SU-DHL-6 (cell line): ENCODE results near the gene TMEM164.

Experiments
- EZH2phosphoT487 ChIP-seq: fragments of 200-600 bp; sonication (generic), shearing (Covaris generic); conservative IDR thresholded peaks from 2 replicates; pipeline ENCODE4 v1.6.1; 2018; ENCODE audit warnings: mild to moderate bottlenecking, antibody characterized with exemption, low read length, moderate library complexity, mixed read lengths
- TF ChIP-seq, protein P1 (sequence below): fragments of 200-600 bp; sonication (generic); IDR thresholded peaks from one replicate; pipeline ENCODE4 v1.5.1; 2017; ENCODE audit warnings: antibody characterized with exemption, mild to moderate bottlenecking, low read length, moderate library complexity; ENCODE audit not compliant: insufficient read depth, poor library complexity, severe bottlenecking

DNA sequence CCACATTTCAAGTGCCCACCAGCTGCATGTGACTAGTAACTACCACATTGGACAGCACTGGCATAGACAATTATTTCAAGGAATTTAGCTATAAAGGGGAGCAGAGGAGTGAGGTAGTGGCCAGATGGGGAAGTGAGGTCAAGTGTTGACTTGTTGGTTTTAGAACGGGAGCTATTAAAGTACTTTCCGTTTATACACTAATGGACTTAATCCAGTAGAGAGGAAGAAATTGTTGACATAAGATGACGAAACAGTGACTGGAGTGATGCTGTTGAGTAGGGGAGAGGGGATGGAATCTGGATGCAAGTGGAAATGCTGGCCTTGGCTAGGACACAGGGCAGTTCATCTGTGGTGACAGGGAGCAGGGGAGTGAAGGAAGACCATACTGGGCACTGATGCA is 160.6 kb downstream of the TMEM164 start:
- TF ChIP-seq EZH2phosphoT487, result no peak
- TF ChIP-seq, protein P1, sequence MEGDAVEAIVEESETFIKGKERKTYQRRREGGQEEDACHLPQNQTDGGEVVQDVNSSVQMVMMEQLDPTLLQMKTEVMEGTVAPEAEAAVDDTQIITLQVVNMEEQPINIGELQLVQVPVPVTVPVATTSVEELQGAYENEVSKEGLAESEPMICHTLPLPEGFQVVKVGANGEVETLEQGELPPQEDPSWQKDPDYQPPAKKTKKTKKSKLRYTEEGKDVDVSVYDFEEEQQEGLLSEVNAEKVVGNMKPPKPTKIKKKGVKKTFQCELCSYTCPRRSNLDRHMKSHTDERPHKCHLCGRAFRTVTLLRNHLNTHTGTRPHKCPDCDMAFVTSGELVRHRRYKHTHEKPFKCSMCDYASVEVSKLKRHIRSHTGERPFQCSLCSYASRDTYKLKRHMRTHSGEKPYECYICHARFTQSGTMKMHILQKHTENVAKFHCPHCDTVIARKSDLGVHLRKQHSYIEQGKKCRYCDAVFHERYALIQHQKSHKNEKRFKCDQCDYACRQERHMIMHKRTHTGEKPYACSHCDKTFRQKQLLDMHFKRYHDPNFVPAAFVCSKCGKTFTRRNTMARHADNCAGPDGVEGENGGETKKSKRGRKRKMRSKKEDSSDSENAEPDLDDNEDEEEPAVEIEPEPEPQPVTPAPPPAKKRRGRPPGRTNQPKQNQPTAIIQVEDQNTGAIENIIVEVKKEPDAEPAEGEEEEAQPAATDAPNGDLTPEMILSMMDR, result no peak
